HepG2 (cell line): Measurements from ENCODE around the gene BICRAL. TPM values are rescaled to one million over a fixed set of nuclear protein-coding genes. Genes with fewer than 3 reads are reported as not detected.

Source experiments
- ARHGAP35 ChIP-seq: sonication (generic); formaldehyde crosslinking; IDR thresholded peaks from 2 replicates; pipeline ENCODE4 v1.9.0; 2022; ENCODE audit warnings: mild to moderate bottlenecking, inconsistent platforms, moderate library complexity, missing genetic modification reagents, borderline replicate concordance
- HOXA5 ChIP-seq: sonication (generic); formaldehyde crosslinking; IDR thresholded peaks from 2 replicates; pipeline ENCODE4 v1.4.0; 2020; ENCODE audit warnings: missing genetic modification reagents
- KAT8 ChIP-seq: IDR thresholded peaks from 2 replicates; pipeline ENCODE4 v1.6.1; 2016; ENCODE audit warnings: missing genetic modification reagents, missing compliant biosample characterization
- SATB2 ChIP-seq: sonication (generic); formaldehyde crosslinking; IDR thresholded peaks from 2 replicates; pipeline ENCODE4 v1.5.0; 2020; ENCODE audit warnings: missing genetic modification reagents
- SUZ12 ChIP-seq: fragments of 150-350 bp; IDR thresholded peaks from 2 replicates; pipeline ENCODE4 v1.6.1; 2014; ENCODE audit warnings: low read depth, low read length
- ZFP36L2 ChIP-seq: sonication (generic); formaldehyde crosslinking; IDR thresholded peaks from 2 replicates; pipeline ENCODE4 v1.4.0; 2020; ENCODE audit warnings: missing genetic modification reagents
- ZNF552 ChIP-seq: sonication (generic); formaldehyde crosslinking; IDR thresholded peaks from 2 replicates; pipeline ENCODE4 v1.9.0; 2022; ENCODE audit warnings: missing genetic modification reagents, mild to moderate bottlenecking, borderline replicate concordance
- polyA plus RNA-seq, 8 experiments: library from polyadenylated mRNA; depleted of rRNA in 3 of 8; stranded (reverse) in 7 of 8; unstranded in 1 of 8; fragments of >200 nt; fragmentation: Illumina TruSeq in 4 of 8; extraction: Trizol in 4 of 8; gene quantifications; 2 replicates each; pipeline versions ENCODE4 v1.2.1 to v1.2.3, GENCODE V29; 2011 to 2016; ENCODE audit warnings: low read depth in 4 of 8, missing spikeins in 1 of 8, mixed read lengths in 1 of 8; ENCODE audit not compliant: insufficient read depth in 1 of 8
- total RNA-seq, 5 experiments: library from RNA; depleted of rRNA; stranded (reverse); fragments of >200 nt; fragmentation: Illumina TruSeq; extraction: Trizol; gene quantifications; 2 replicates each; pipeline ENCODE4 v1.2.3, GENCODE V29; 2016; ENCODE audit warnings: low read depth in 1 of 5
- TF ChIP-seq, protein P1 (sequence below): sonication (generic); formaldehyde crosslinking; IDR thresholded peaks from 2 replicates; pipeline ENCODE4 v1.4.0; 2020; ENCODE audit warnings: low read depth, missing genetic modification reagents
- TF ChIP-seq, protein P2 (sequence below): sonication (generic); formaldehyde crosslinking; conservative IDR thresholded peaks from 2 replicates; pipeline ENCODE4 v1.8.1; 2023; ENCODE audit warnings: missing genetic modification reagents
- TF ChIP-seq, protein P3 (sequence below): sonication (generic); formaldehyde crosslinking; IDR thresholded peaks from 2 replicates; pipeline ENCODE4 v1.4.0; 2020; ENCODE audit warnings: mild to moderate bottlenecking, missing genetic modification reagents
- TF ChIP-seq, protein P4 (sequence below): sonication (generic); formaldehyde crosslinking; IDR thresholded peaks from 2 replicates; pipeline ENCODE4 v1.4.0; 2020; ENCODE audit warnings: mild to moderate bottlenecking, low read depth, missing genetic modification reagents
- TF ChIP-seq, protein P5 (sequence below): sonication (generic); formaldehyde crosslinking; IDR thresholded peaks from 2 replicates; pipeline ENCODE4 v1.4.0; 2020; ENCODE audit warnings: missing genetic modification reagents, mild to moderate bottlenecking, borderline replicate concordance

Gene BICRAL
- total and polyA plus RNA-seq, 2 of the 13 experiments (the other 11 are each of a cell fraction or from before 2014, with no cell fraction given): 5.0 to 13.5 TPM

DNA sequence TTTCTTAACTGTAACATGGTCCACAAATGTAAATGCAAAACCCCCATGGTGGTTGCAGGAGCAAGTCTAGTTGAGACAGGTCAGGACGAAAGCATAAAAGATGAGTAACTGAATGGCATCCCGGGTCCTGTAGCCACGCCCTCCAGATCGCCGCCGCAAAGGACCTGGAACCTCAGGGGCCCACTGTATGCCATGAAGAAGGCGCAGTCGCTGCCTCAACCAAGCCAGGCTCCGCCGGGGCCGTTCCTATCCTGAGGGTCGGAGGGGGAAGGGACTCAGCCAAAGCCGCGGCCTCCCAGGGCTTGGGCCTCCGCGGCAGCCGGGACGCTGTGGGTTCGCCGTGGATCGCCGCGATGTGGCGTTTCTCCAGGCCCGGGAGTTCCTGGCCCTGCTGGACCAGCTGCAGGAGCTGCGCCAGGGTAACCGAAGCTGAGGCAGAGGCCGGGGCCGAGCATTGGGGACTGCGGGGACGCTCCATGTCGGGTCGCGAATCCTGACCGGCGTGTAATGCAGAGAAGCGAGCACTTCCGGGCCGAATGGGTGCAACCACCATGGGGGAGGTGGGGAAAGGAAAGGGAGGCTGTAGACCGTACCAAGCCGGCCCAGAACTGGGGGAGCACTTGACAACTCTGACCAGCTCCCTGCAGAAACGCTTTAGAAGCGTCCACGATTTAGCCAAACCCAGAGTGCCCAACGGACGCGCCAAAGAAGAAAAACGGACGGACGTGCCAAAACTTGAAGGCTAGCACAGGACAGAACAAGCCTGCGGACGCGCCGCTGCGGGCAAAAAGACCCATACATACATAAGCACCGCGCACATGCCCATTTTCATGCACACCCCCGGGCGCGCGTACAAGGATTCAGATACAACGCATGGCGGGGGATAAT, 108.7 kb downstream of the BICRAL start (continued):
- TF ChIP-seq, protein P1, sequence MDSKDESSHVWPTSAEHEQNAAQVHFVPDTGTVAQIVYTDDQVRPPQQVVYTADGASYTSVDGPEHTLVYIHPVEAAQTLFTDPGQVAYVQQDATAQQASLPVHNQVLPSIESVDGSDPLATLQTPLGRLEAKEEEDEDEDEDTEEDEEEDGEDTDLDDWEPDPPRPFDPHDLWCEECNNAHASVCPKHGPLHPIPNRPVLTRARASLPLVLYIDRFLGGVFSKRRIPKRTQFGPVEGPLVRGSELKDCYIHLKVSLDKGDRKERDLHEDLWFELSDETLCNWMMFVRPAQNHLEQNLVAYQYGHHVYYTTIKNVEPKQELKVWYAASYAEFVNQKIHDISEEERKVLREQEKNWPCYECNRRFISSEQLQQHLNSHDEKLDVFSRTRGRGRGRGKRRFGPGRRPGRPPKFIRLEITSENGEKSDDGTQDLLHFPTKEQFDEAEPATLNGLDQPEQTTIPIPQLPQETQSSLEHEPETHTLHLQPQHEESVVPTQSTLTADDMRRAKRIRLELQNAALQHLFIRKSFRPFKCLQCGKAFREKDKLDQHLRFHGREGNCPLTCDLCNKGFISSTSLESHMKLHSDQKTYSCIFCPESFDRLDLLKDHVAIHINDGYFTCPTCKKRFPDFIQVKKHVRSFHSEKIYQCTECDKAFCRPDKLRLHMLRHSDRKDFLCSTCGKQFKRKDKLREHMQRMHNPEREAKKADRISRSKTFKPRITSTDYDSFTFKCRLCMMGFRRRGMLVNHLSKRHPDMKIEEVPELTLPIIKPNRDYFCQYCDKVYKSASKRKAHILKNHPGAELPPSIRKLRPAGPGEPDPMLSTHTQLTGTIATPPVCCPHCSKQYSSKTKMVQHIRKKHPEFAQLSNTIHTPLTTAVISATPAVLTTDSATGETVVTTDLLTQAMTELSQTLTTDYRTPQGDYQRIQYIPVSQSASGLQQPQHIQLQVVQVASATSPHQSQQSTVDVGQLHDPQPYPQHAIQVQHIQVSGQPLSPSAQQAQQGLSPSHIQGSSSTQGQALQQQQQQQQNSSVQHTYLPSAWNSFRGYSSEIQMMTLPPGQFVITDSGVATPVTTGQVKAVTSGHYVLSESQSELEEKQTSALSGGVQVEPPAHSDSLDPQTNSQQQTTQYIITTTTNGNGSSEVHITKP: peak; percentile 100
- TF ChIP-seq ARHGAP35 (CRISPR knock-in tag) (peak; percentile 93), HOXA5 (CRISPR knock-in tag) (peak; percentile 89), SATB2 (CRISPR knock-in tag) (peak; percentile 28), ZNF552 (CRISPR knock-in tag) (no peak; the same call in 1 of the 2 replicates), SUZ12 (no peak), ZFP36L2 (no peak), KAT8 (peak; percentile 91)
- TF ChIP-seq, protein P2, sequence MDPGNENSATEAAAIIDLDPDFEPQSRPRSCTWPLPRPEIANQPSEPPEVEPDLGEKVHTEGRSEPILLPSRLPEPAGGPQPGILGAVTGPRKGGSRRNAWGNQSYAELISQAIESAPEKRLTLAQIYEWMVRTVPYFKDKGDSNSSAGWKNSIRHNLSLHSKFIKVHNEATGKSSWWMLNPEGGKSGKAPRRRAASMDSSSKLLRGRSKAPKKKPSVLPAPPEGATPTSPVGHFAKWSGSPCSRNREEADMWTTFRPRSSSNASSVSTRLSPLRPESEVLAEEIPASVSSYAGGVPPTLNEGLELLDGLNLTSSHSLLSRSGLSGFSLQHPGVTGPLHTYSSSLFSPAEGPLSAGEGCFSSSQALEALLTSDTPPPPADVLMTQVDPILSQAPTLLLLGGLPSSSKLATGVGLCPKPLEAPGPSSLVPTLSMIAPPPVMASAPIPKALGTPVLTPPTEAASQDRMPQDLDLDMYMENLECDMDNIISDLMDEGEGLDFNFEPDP (CRISPR knock-in tag): no peak
- TF ChIP-seq, protein P3, sequence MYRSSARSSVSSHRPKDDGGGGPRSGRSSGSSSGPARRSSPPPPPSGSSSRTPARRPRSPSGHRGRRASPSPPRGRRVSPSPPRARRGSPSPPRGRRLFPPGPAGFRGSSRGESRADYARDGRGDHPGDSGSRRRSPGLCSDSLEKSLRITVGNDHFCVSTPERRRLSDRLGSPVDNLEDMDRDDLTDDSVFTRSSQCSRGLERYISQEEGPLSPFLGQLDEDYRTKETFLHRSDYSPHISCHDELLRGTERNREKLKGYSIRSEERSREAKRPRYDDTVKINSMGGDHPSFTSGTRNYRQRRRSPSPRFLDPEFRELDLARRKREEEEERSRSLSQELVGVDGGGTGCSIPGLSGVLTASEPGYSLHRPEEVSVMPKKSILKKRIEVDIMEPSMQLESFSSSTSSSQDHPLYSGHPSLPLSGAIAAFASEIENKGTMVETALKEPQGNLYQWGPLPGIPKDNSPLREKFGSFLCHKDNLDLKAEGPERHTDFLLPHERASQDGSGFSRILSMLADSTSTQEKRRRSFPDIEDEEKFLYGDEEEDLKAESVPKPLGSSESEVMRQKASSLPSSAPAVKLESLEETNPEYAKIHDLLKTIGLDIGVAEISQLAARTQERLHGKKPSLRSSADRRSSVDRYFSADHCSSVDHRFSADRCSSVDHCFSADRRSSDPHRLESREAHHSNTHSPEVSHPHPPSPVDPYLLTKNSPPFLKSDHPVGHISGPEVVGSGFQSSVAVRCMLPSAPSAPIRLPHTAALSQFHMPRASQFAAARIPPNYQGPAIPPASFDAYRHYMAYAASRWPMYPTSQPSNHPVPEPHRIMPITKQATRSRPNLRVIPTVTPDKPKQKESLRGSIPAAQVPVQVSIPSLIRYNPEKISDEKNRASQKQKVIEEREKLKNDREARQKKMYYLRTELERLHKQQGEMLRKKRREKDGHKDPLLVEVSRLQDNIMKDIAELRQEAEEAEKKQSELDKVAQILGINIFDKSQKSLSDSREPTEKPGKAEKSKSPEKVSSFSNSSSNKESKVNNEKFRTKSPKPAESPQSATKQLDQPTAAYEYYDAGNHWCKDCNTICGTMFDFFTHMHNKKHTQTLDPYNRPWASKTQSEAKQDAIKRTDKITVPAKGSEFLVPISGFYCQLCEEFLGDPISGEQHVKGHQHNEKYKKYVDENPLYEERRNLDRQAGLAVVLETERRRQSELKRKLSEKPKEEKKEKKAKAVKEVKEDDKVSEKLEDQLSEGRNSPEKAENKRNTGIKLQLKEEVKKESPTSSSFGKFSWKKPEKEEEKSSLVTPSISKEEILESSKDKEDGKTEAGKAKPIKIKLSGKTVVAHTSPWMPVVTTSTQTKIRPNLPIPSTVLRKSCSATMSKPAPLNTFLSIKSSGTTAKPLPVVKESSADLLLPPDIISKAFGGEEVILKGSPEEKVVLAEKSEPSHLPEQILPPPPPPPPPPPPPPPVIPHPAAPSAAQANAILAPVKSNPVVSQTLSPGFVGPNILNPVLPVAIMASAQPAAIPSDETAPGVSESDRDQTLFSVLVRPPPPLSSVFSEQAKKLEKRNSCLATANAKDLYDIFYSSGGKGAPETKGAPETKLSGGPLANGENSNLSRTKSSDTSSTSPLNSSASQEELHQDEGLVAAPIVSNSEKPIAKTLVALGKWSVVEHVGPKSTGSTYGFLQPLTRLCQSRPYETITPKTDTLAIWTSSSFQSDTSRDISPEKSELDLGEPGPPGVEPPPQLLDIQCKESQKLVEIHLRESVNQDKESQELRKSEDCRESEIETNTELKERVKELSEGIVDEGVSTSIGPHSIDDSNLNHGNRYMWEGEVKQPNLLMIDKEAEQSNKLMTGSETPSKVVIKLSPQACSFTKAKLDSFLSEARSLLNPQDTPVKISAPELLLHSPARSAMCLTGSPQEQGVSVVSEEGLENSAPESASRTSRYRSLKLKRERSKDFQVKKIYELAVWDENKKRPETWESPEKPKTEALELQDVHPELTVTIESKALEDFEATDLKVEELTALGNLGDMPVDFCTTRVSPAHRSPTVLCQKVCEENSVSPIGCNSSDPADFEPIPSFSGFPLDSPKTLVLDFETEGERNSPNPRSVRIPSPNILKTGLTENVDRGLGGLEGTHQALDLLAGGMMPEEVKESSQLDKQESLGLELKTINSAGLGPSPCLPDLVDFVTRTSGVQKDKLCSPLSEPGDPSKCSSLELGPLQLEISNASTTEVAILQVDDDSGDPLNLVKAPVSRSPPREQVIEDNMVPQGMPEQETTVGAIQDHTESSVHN: peak; percentile 99
- TF ChIP-seq, protein P4, sequence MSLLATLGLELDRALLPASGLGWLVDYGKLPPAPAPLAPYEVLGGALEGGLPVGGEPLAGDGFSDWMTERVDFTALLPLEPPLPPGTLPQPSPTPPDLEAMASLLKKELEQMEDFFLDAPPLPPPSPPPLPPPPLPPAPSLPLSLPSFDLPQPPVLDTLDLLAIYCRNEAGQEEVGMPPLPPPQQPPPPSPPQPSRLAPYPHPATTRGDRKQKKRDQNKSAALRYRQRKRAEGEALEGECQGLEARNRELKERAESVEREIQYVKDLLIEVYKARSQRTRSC (CRISPR knock-in tag): 0 out of 2 replicates have a peak, but pooled peaks have one; percentile 73
- TF ChIP-seq, protein P5, sequence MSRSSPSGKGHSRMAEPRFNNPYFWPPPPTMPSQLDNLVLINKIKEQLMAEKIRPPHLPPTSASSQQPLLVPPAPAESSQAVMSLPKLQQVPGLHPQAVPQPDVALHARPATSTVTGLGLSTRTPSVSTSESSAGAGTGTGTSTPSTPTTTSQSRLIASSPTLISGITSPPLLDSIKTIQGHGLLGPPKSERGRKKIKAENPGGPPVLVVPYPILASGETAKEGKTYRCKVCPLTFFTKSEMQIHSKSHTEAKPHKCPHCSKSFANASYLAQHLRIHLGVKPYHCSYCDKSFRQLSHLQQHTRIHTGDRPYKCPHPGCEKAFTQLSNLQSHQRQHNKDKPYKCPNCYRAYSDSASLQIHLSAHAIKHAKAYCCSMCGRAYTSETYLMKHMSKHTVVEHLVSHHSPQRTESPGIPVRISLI (CRISPR knock-in tag): peak; percentile 74; the same call in 1 of the 2 replicates
